Heart left ventricle (tissue), 13 donors: ENCODE results near the gene NUP43.

ENCODE experiments used
- POLR2A ChIP-seq, 2 donors: fragments of 450-650 bp; IDR thresholded peaks; one replicate each; pipeline ENCODE4 v1.6.1; 2017; ENCODE audit warnings: antibody characterized with exemption in 2 of 2, mild to moderate bottlenecking in 2 of 2, moderate library complexity in 2 of 2
- TF ChIP-seq, protein P1 (sequence below), 12 donors: fragments of 200-600 bp; sonication (generic) in 4 of 12; IDR thresholded peaks; one replicate each; pipeline versions ENCODE4 v1.5.0 to v1.8.0; 2018 to 2022; ENCODE audit warnings: antibody characterized with exemption in 12 of 12, mild to moderate bottlenecking in 5 of 12
- donor health status: ischemic (EF 13 %, LVEDD 7.1; RV severe dilation, severe dysfunction).
- donor health status: DM: no; HTN: yes; CAD: no.
- donor health status: DM: no; HTN: no; CAD: no.
- donor health status: ischemic (EF 25% LVEDD 6.9; RV normal size, moderate dysfunction).
- donor health status: ischemic (EF 25% LVEDD 5.7; RV mildly dilated, moderate dysfunction).
- donor health status: ischemic (EF 35%, LVEDD 5.7; RV mildly dilated, moderate dysfunction).
- donor health status: nonischemic (EF 11% LVEDD 7.7; RV severe dilation, severe dysfunction).
- donor health status: DM: yes; HTN: yes; CAD: no.
- donor health status: PGD.
- donor health status: ischemic (EF 29% LVEDD 5.4; RV normal size, mild dysfunction).
- donor health status: nonischemic (EF 23%, LVEDD 6.1; RV moderate dilation, normal function).

DNA sequence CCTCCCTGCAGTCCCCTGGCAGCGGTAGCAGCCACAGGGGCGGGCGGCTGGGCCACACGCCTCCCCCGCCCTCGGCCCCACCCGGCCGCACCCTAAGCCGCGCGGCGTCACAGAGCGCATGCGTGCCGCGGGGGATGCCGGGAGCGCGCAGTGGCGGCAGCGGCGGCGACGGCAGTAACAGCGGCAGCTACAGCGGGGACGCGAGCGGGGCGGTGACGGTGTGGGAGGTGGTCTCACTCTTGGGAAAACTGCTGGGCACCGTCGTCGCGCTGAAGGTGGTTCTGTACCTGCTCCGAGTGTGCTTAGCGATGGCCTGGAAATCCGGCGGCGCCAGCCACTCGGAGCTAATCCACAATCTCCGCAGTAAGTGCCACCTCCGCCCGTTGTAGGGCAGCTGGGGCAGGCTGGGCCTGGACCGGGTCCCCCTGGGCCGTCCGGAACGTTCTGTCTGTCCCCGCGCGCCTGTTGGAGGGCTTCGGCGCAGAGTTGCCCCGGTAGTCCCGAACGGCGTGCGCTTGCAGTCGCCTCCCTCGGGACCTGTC lies 3.3 kb upstream of the NUP43 start, which contains the start of gene PCMT1:
- peak in 1 of 2 donors; percentile 78 for TF ChIP-seq POLR2A (IDR thresholded peaks at IDR 0.05)
- TF ChIP-seq, protein P1, sequence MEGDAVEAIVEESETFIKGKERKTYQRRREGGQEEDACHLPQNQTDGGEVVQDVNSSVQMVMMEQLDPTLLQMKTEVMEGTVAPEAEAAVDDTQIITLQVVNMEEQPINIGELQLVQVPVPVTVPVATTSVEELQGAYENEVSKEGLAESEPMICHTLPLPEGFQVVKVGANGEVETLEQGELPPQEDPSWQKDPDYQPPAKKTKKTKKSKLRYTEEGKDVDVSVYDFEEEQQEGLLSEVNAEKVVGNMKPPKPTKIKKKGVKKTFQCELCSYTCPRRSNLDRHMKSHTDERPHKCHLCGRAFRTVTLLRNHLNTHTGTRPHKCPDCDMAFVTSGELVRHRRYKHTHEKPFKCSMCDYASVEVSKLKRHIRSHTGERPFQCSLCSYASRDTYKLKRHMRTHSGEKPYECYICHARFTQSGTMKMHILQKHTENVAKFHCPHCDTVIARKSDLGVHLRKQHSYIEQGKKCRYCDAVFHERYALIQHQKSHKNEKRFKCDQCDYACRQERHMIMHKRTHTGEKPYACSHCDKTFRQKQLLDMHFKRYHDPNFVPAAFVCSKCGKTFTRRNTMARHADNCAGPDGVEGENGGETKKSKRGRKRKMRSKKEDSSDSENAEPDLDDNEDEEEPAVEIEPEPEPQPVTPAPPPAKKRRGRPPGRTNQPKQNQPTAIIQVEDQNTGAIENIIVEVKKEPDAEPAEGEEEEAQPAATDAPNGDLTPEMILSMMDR (IDR thresholded peaks at IDR 0.05), result no peak
